Gastroesophageal sphincter (tissue), 2 donors: ENCODE results near the gene COX6A1.

Experiments
- EP300 ChIP-seq: sonication (generic); formaldehyde crosslinking; IDR thresholded peaks from one replicate; pipeline ENCODE4 v1.6.1; 2017; ENCODE audit warnings: antibody characterized with exemption, mild to moderate bottlenecking
- POLR2A ChIP-seq, 2 donors: fragments of 450-650 bp; IDR thresholded peaks; one replicate each; pipeline ENCODE4 v1.6.1; 2017; ENCODE audit warnings: antibody characterized with exemption in 2 of 2, mild to moderate bottlenecking in 2 of 2, moderate library complexity in 1 of 2

DNA sequence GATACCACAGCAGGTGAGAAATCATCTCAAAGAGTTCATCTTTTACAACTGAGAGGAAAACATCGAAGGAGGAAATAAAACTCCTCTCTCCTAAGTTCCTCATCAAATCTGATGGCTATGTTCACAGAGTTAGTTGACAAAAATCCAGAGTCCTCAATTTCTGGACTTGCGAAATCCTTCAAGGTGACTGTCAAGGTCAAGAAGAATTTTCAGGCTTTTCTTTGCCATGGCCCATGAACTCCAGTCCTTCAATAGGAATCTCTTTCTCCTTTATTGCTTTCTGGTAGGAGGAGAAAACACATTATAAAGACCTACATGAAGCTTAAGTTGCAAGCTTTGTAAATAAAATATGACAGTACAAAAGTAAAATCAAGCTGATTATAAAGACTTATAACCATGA, 6.8 kb downstream of the COX6A1 start:
- TF ChIP-seq POLR2A (IDR thresholded peaks at IDR 0.05) (no peak), EP300 (no peak)
